RWPE1 (cell line): Measurements from ENCODE around the gene MEIS2.

Experiments
- CTCF ChIA-PET: fragments of 350-600 bp; sonication (Branson Sonifier 250); formaldehyde crosslinking; extraction: SDS; loops from one replicate; lab custom pipeline; 2021; lab: Yijun Ruan, JAX
- POLR2A ChIA-PET: fragments of 400-600 bp; formaldehyde crosslinking; extraction: SDS; loops from one replicate; lab custom pipeline; 2020; ENCODE audit warnings: antibody characterized with exemption; ENCODE audit not compliant: low non-redundant PET; lab: Yijun Ruan, JAX
- DNase-seq: peaks from one replicate; pipeline ENCODE4 v3.0.0; 2012; ENCODE audit warnings: low spot score
- H3K27ac ChIP-seq: fragments of 450-650 bp; 2 replicates; pipeline ENCODE4 v1.5.1; 2017
- CTCF ChIP-seq: fragments of 450-650 bp; conservative IDR thresholded peaks from 2 replicates; pipeline ENCODE4 v1.5.1; 2017; ENCODE audit warnings: low read depth, mild to moderate bottlenecking

The MEIS2 gene

GRCh38 chr15:37015451-37015850 lies 84.9 kb downstream of the MEIS2 start:
- no peak for TF ChIP-seq CTCF

GRCh38 chr15:37015035-37015434 lies 85.3 kb downstream of the MEIS2 start:
- H3K27ac ChIP-seq = no peak overlapping the region
- peak; percentile 63 for DNase-seq
- no peak for TF ChIP-seq CTCF
- CTCF ChIA-PET = no interaction called here
- POLR2A ChIA-PET = no interaction called here

More at GRCh38 chr15:37015451-37015850, 84.9 kb downstream of the MEIS2 start:
- no peak overlapping the region for H3K27ac ChIP-seq
- ChIA-PET CTCF (no interaction called here), POLR2A (no interaction called here)
- no peak for DNase-seq

GRCh38 chr15:37014566-37014965 lies 85.8 kb downstream of the MEIS2 start:
- no peak overlapping the region for H3K27ac ChIP-seq
- POLR2A ChIA-PET = no interaction called here
- no peak for DNase-seq
- CTCF ChIA-PET = no interaction called here
- no peak for TF ChIP-seq CTCF

GRCh38 chr15:37014137-37014536 lies 86.2 kb downstream of the MEIS2 start:
- DNase-seq = no peak
- no peak for TF ChIP-seq CTCF
- no peak overlapping the region for H3K27ac ChIP-seq
- POLR2A ChIA-PET = no interaction called here
- CTCF ChIA-PET = no interaction called here

- POLR2A ChIA-PET = no interaction called here
- TF ChIP-seq CTCF = no peak
- CTCF ChIA-PET = interaction anchor here (0.6 kb wide), 2 partner anchors 64 to 1168 kb away, joined by 4 read pairs; no protein-coding TSS in a partner anchor
- no peak for DNase-seq
- H3K27ac ChIP-seq = no peak overlapping the region
These were observed 89.8 kb downstream of the MEIS2 start for GRCh38 chr15:37010595-37010994.

GRCh38 chr15:37009288-37009687 lies 91.1 kb downstream of the MEIS2 start:
- POLR2A ChIA-PET = no interaction called here
- no peak for TF ChIP-seq CTCF
- CTCF ChIA-PET = no interaction called here

GRCh38 chr15:37008205-37008604 lies 92.1 kb downstream of the MEIS2 start:
- DNase-seq = no peak
- POLR2A ChIA-PET = no interaction called here
- no peak overlapping the region for H3K27ac ChIP-seq
- CTCF ChIA-PET = no interaction called here
- TF ChIP-seq CTCF = no peak

More at GRCh38 chr15:37009288-37009687, 91.1 kb downstream of the MEIS2 start:
- no peak for DNase-seq
- no peak overlapping the region for H3K27ac ChIP-seq
